ENCODE data around the gene IER5. TPM values are rescaled to one million over a fixed set of nuclear protein-coding genes. Genes with fewer than 3 reads are reported as not detected.

IER5 gene
- total and polyA plus RNA-seq, 4 donors: 18.6 to 34.5 (median 26.2) TPM

DNA sequence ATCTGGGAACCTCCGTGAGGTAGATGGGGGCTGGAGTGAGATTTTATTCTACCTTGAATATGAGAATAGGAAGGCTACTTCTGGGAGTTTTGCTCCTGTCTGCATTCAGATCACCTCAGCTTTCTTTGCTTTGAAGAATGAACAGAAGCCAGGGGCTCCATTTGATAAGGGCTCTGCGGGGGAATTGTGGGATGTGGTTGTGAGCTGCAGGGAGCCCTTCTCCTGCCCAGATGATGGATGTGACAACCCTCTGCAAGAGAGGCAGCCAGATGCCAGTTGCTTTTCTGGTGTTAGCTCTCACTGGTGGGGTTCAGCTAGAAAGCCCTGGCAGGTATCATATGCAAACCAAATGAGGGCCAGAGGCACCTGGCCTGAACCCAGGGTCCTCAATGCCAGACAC, 21.5 kb downstream of the IER5 start:
- DNase-seq (no peak), ATAC-seq (ENCODE audit: insufficient read depth, low FRiP score) (no peak)
- no peak overlapping the region for H3K4me3 ChIP-seq
- H3K9ac ChIP-seq (ENCODE audit: insufficient read depth in 1 of 2, low read length in 2 of 2): no peak overlapping the region
- H3K36me3 ChIP-seq (ENCODE audit: control insufficient read depth in 4 of 4, insufficient read depth in 4 of 4, low read length in 4 of 4): no peaks in the 10 kb centered on the region
- TF ChIP-seq, protein P1, sequence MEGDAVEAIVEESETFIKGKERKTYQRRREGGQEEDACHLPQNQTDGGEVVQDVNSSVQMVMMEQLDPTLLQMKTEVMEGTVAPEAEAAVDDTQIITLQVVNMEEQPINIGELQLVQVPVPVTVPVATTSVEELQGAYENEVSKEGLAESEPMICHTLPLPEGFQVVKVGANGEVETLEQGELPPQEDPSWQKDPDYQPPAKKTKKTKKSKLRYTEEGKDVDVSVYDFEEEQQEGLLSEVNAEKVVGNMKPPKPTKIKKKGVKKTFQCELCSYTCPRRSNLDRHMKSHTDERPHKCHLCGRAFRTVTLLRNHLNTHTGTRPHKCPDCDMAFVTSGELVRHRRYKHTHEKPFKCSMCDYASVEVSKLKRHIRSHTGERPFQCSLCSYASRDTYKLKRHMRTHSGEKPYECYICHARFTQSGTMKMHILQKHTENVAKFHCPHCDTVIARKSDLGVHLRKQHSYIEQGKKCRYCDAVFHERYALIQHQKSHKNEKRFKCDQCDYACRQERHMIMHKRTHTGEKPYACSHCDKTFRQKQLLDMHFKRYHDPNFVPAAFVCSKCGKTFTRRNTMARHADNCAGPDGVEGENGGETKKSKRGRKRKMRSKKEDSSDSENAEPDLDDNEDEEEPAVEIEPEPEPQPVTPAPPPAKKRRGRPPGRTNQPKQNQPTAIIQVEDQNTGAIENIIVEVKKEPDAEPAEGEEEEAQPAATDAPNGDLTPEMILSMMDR (IDR thresholded peaks at IDR 0.05; ENCODE audit: control extremely low read depth, extremely low read depth): no peak
- peaks cover 3 to 29% (median 13%) of the 10 kb centered on the region in 5 donors for H3K4me1 ChIP-seq (ENCODE audit: control insufficient read depth in 5 of 5, insufficient read depth in 5 of 5, low read length in 5 of 5)
- WGBS, 2 donors: 80 to 92% methylated on average over 2 of the region's 2 CpGs
- H3K9me3 ChIP-seq (ENCODE audit: control insufficient read depth in 4 of 4, insufficient read depth in 3 of 4, low read length in 3 of 4): no peaks in the 10 kb centered on the region
- no peaks in the 10 kb centered on the region for H3K27me3 ChIP-seq (ENCODE audit: control insufficient read depth in 3 of 3, insufficient read depth in 3 of 3, low read length in 2 of 3)
- H3K27ac ChIP-seq (ENCODE audit: low read depth in 1 of 2, low read length in 1 of 2): no peak overlapping the region

DNA sequence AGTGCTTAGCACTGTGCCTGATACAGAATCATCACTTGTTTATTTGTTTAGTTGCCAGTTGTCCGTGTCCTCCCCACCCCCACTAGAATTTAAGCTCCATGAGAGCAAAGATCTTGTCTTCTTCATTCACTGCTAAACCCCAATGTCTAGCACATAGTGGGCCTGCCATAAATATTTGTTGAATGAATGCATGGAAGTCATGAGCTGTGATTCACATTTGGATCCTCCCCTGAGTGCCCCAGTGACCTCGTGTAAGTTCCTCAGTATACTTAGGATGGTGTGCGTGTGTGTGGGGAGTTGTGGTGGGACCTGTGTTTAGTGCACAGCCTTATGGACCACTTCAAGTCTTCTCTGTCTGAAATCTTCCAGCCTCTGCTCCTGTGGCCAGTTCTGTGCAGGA, 23.1 kb downstream of the IER5 start:
- peaks cover 3 to 21% (median 9%) of the 10 kb centered on the region in 5 donors for H3K4me1 ChIP-seq (ENCODE audit: control insufficient read depth in 5 of 5, insufficient read depth in 5 of 5, low read length in 5 of 5)
- TF ChIP-seq, protein P1 (IDR thresholded peaks at IDR 0.05; ENCODE audit: control extremely low read depth, extremely low read depth): no peak
- no peak for DNase-seq
- peak overlapping the region in 1 of 2 donors; percentile 77 for H3K27ac ChIP-seq (ENCODE audit: low read depth in 1 of 2, low read length in 1 of 2)
- no peak overlapping the region for H3K9ac ChIP-seq (ENCODE audit: insufficient read depth in 1 of 2, low read length in 2 of 2)
- H3K4me3 ChIP-seq: no peak overlapping the region
- H3K36me3 ChIP-seq (ENCODE audit: control insufficient read depth in 4 of 4, insufficient read depth in 4 of 4, low read length in 4 of 4): no peaks in the 10 kb centered on the region
- ATAC-seq (ENCODE audit: insufficient read depth, low FRiP score): no peak
- no peaks in the 10 kb centered on the region for H3K27me3 ChIP-seq (ENCODE audit: control insufficient read depth in 3 of 3, insufficient read depth in 3 of 3, low read length in 2 of 3)
- 90 to 96% methylated on average over 3 of the region's 3 CpGs for WGBS, 2 donors
- H3K9me3 ChIP-seq (ENCODE audit: control insufficient read depth in 4 of 4, insufficient read depth in 3 of 4, low read length in 3 of 4): no peaks in the 10 kb centered on the region

DNA sequence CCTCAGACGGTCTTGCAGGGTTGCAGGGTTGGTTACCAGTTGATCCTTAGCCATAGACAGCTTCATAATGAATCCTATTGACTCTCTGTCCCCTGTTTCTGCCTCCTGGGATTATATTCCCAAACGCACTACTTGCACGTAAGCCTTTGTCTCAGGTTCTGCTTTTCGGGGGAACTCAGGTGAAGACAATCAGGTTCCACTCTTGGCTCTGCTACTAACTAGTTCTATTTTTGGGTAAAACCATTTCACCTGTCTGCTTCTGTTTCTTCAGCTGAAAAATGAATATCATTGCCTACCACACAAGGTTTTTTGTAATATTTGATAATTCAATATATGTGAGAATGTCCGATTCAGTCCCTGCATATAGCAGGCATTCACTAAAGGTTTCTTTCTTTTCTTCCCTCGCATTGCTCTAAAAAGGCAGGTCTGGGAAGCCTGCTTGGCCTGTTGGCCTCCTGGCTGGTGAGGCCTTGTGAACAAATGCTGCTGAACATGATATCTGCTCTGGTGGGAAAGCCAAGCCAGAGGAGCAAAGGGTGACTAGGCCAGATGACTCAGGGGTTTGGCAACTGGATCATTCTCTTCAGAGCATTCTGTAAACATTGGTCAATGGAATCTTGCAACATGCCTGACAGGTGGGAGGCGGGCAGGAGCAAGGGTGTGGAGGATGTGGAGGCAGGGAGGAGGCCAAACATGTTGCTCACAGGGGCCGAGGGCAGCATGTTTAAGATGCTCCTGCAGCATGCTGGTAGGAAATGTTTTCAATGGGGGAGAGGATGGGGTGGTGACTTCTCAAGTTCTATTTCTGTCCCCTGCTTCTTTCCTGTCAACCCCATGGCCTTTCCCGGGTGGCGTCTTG, 23.8 kb downstream of the IER5 start:
- H3K9ac ChIP-seq (ENCODE audit: insufficient read depth in 1 of 2, low read length in 2 of 2): no peak overlapping the region
- TF ChIP-seq, protein P1 (IDR thresholded peaks at IDR 0.05; ENCODE audit: control extremely low read depth, extremely low read depth): no peak
- 66 to 75% methylated on average over 10 of the region's 10 CpGs for whole genome bisulfite sequencing, 2 donors
- peak in 1 of 3 donors; percentile 27 for DNase-seq
- H3K4me1 ChIP-seq (ENCODE audit: control insufficient read depth in 5 of 5, insufficient read depth in 5 of 5, low read length in 5 of 5): peaks cover 3 to 20% (median 9%) of the 10 kb centered on the region in 5 donors
- no peaks in the 10 kb centered on the region for H3K9me3 ChIP-seq (ENCODE audit: control insufficient read depth in 4 of 4, insufficient read depth in 3 of 4, low read length in 3 of 4)
- peak; percentile 88 for ATAC-seq (ENCODE audit: insufficient read depth, low FRiP score)
- H3K27ac ChIP-seq (ENCODE audit: low read depth in 1 of 2, low read length in 1 of 2): peak overlapping the region; percentile 56 to 77
- no peaks in the 10 kb centered on the region for H3K27me3 ChIP-seq (ENCODE audit: control insufficient read depth in 3 of 3, insufficient read depth in 3 of 3, low read length in 2 of 3)
- no peaks in the 10 kb centered on the region for H3K36me3 ChIP-seq (ENCODE audit: control insufficient read depth in 4 of 4, insufficient read depth in 4 of 4, low read length in 4 of 4)
- H3K4me3 ChIP-seq: no peak overlapping the region
